Heart right ventricle (tissue), 16 donors: ENCODE results near the gene WNT7B. TPM values are rescaled to one million over a fixed set of nuclear protein-coding genes. Genes with fewer than 3 reads are reported as not detected.

Source experiments
- ATAC-seq, 8 donors: fragments of 200-7000 bp; cut with Tn5 transposase; one replicate each; pipeline ENCODE4 v1.9.1; 2020; ENCODE audit warnings: mild to moderate bottlenecking in 8 of 8, moderate library complexity in 8 of 8, moderate number of reproducible peaks in 1 of 8
- DNase-seq, 2 donors: peaks; one replicate each; pipeline ENCODE4 v3.0.0-alpha.2; 2020
- H3K27ac ChIP-seq, 10 donors: fragments of 200-600 bp; sonication (generic) in 2 of 10; one replicate each; pipeline versions ENCODE4 v1.5.0 to v1.8.0; 2020 to 2022; ENCODE audit warnings: mild to moderate bottlenecking in 3 of 10
- H3K27me3 ChIP-seq, 7 donors: fragments of 200-600 bp; one replicate each; pipeline ENCODE4 v1.8.0; 2021 to 2022; ENCODE audit warnings: mild to moderate bottlenecking in 2 of 7
- H3K36me3 ChIP-seq, 9 donors: fragments of 200-600 bp; sonication (generic) in 1 of 9; one replicate each; pipeline versions ENCODE4 v1.5.0 to v1.8.0; 2020 to 2022; ENCODE audit warnings: mild to moderate bottlenecking in 2 of 9
- H3K4me1 ChIP-seq, 9 donors: fragments of 200-600 bp; sonication (generic) in 1 of 9; one replicate each; pipeline versions ENCODE4 v1.5.0 to v1.8.0; 2020 to 2022; ENCODE audit warnings: mild to moderate bottlenecking in 4 of 9
- H3K4me3 ChIP-seq, 10 donors: fragments of 200-600 bp; sonication (generic) in 2 of 10; one replicate each; pipeline versions ENCODE4 v1.5.0 to v1.8.0; 2020 to 2022; ENCODE audit warnings: mild to moderate bottlenecking in 7 of 10, moderate library complexity in 2 of 10
- H3K9me3 ChIP-seq, 11 donors: fragments of 200-600 bp in 10 of 11; sonication (generic) in 2 of 11; one replicate each; pipeline versions ENCODE4 v1.5.0 to v1.8.0; 2013 to 2022; ENCODE audit warnings: mild to moderate bottlenecking in 2 of 11, control low read depth in 1 of 11, moderate library complexity in 1 of 11
- CTCF ChIP-seq, 9 donors: fragments of 200-600 bp; sonication (generic) in 2 of 9; IDR thresholded peaks; one replicate each; pipeline versions ENCODE4 v1.5.0 to v1.8.0; 2021 to 2022; ENCODE audit warnings: antibody characterized with exemption in 9 of 9, mild to moderate bottlenecking in 5 of 9, moderate library complexity in 1 of 9
- WGBS, 2 donors: extraction: QIAGEN DNeasy Blood & Tissue Kit; methylation state at CpG; one replicate each; pipeline ENCODE4 v1.1.7; 2013; ENCODE audit warnings: inconsistent platforms in 1 of 2; 5-methylcytosine and 5-hydroxymethylcytosine counted together
- intact Hi-C, 10 donors: fragments of 100-400 bp; cut with DNase I; formaldehyde crosslinking; loops; one replicate each; pipeline versions ENCODE4 v1.11.1 to v1.14.2; 2022
- polyA plus RNA-seq, 2 donors: library from polyadenylated mRNA; stranded (reverse); fragments of 200-250 nt; gene quantifications; one replicate each; pipeline ENCODE4 v1.2.3, GENCODE V29; 2013
- total RNA-seq, 10 donors: library from RNA; stranded (reverse); fragmentation: NEBNext Ultra II Directional in 3 of 10; extraction: Animal tissue kit (Norgen Biotek cat#: 25700) in 3 of 10; gene quantifications; one replicate each; pipeline versions ENCODE4 v1.2.1 to v1.2.4, GENCODE V29; 2021 to 2023
- donor health status: Arrhythmogenic right ventricular cardiomyopathy.
- donor health status: ischemic (EF 13 %, LVEDD 7.1; RV severe dilation, severe dysfunction).
- donor health status: healthy with polysubstance abuse.
- donor health status: DM: no; HTN: yes; CAD: no.
- donor health status: DM: no; HTN: no; CAD: no.
- donor health status: ischemic (EF 25% LVEDD 6.9; RV normal size, moderate dysfunction).
- donor health status: ischemic (EF 25% LVEDD 5.7; RV mildly dilated, moderate dysfunction).
- donor health status: healthy.
- donor health status: DM: yes; HTN: yes; CAD: no.
- donor health status: Ischemic cardiomyopathy.
- donor health status: ischemic (EF 35%, LVEDD 5.7; RV mildly dilated, moderate dysfunction).
- donor health status: nonischemic (EF 11% LVEDD 7.7; RV severe dilation, severe dysfunction).
- donor health status: DM: yes; HTN: yes; CAD: no.
- donor health status: PGD.
- donor health status: ischemic (EF 29% LVEDD 5.4; RV normal size, mild dysfunction).
- donor health status: nonischemic (EF 23%, LVEDD 6.1; RV moderate dilation, normal function).

WNT7B gene
- total and polyA plus RNA-seq, 12 donors: not detected

GRCh38 chr22:45922661-45923060 lies 54.3 kb downstream of the WNT7B start:
- Histone ChIP-seq H3K4me1 (no peaks in the 10 kb centered on the region), H3K27me3 (peaks cover 0 to 10% (median 5%) of the 10 kb centered on the region in 7 donors), H3K27ac (no peak overlapping the region), H3K9me3 (no peaks in the 10 kb centered on the region), H3K4me3 (no peak overlapping the region), H3K36me3 (no peaks in the 10 kb centered on the region)
- DNase-seq (no peak), ATAC-seq (no peak)
- intact Hi-C loops: no loop called here
- no peak for TF ChIP-seq CTCF (IDR thresholded peaks at IDR 0.05)
- 90 to 93% methylated on average over 29 of the region's 29 CpGs for WGBS, 2 donors

- H3K9me3 ChIP-seq: no peaks in the 10 kb centered on the region
- H3K4me3 ChIP-seq: no peak overlapping the region
- peaks cover 0 to 10% (median 5%) of the 10 kb centered on the region in 7 donors for H3K27me3 ChIP-seq
- WGBS, 2 donors: 77 to 81% methylated on average over 15 of the region's 15 CpGs
- no peak for TF ChIP-seq CTCF (IDR thresholded peaks at IDR 0.05)
- ATAC-seq: no peak
- intact Hi-C loops: no loop called here
- H3K36me3 ChIP-seq: no peaks in the 10 kb centered on the region
- no peaks in the 10 kb centered on the region for H3K4me1 ChIP-seq
- H3K27ac ChIP-seq: no peak overlapping the region
- no peak for DNase-seq
Observed at GRCh38 chr22:45922256-45922655, 54.7 kb downstream of the WNT7B start.

GRCh38 chr22:45919504-45920286 lies 57.3 kb downstream of the WNT7B start:
- no peak for TF ChIP-seq CTCF (IDR thresholded peaks at IDR 0.05)
- Histone ChIP-seq H3K4me3 (no peak overlapping the region), H3K36me3 (no peaks in the 10 kb centered on the region), H3K4me1 (no peaks in the 10 kb centered on the region), H3K27ac (no peak overlapping the region), H3K27me3 (peaks cover 0 to 10% (median 5%) of the 10 kb centered on the region in 7 donors), H3K9me3 (peaks cover 0 to under 1% (median 0%) of the 10 kb centered on the region in 11 donors)
- intact Hi-C loops: no loop called here
- DNase-seq: no peak
- ATAC-seq: peak in 1 of 8 donors; percentile 15
- WGBS, 2 donors: 83 to 86% methylated on average over 15 of the region's 15 CpGs

- Histone ChIP-seq H3K4me3 (no peak overlapping the region), H3K27ac (no peak overlapping the region), H3K36me3 (no peaks in the 10 kb centered on the region), H3K27me3 (peaks cover 0 to 10% (median 5%) of the 10 kb centered on the region in 7 donors), H3K9me3 (peaks cover 0 to 8% (median 0%) of the 10 kb centered on the region in 11 donors), H3K4me1 (no peaks in the 10 kb centered on the region)
- WGBS, 2 donors: 72 to 74% methylated on average over 35 of the region's 35 CpGs
- DNase-seq (no peak), ATAC-seq (no peak)
- intact Hi-C loops: no loop called here
- TF ChIP-seq CTCF (IDR thresholded peaks at IDR 0.05): no peak
Observed at GRCh38 chr22:45918459-45919370, 58.2 kb downstream of the WNT7B start.
